HG03280 (cell line): ENCODE measurements around the gene FLRT1.

Experiments
- ATAC-seq: cut with Tn5 transposase; IDR thresholded peaks from one replicate; pipeline ENCODE4 v1.9.1; 2021; ENCODE audit warnings: mild to moderate bottlenecking, moderate library complexity; ENCODE audit not compliant: unreplicated experiment

FLRT1 gene

GRCh38 chr11:64035576-64035975 is at the start of gene FLRT1:
FLRT1 (plus strand) TSS chr11:64035931; CDS start chr11:64116268, 80,337 bp downstream.
- ATAC-seq = no peak

GRCh38 chr11:63986156-63986931 is 49.4 kb upstream of the FLRT1 start, which contains the start of gene OTUB1:
OTUB1 (plus strand) TSS chr11:63986438; CDS start chr11:63986457, 19 bp downstream.
- ATAC-seq = peak; percentile 85

DNA sequence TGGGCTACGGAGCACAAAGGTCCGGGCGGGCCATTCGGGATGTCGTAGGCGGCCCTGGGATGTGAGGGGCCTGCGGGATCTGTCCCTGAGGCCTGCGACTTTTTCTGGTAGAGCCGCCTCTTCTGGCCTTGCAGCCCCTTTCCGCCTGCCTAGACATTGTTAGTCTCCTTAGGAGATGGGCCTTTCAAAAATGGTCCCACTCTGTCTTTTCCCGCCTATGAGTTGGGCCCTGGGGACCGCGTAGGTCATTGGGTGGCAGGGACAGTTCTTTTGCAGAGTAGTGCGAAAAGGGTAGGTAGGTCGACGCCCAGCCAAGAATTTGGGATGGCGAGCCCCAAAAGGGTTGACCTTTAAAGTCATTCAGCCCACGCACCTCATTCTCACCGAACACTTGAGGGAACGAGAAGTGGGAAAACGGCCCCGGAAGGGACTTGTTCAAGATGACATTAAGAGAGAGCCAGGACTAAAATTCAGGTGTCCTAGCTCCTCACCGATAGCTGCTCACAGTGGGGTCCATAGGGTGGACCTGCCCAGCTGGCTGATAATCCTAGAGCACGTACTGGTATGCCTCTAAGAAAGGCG is 48.7 kb upstream of the FLRT1 start:
- no peak for ATAC-seq

- ATAC-seq = no peak
Observed at GRCh38 chr11:63991558-63991957, 44.2 kb upstream of the FLRT1 start.

DNA sequence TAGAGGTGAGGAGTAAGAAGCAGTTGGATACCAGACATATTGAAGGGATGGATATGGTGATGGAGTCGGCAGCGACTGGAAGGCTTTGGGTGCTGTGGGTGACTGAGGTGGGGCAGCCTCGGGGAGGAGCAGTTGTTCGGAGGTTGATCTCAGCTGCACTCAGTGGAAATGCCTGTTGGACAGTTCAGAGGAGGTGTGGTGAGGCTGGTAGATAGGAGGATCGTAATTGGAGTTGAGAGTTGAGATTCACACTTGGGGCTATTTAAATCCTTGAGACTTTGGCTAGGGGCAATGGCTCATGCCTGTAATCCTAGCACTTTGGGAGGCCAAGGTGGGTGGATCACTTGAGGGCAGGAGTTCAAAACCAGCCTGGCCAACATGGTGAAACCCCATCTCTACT is 42.6 kb upstream of the FLRT1 start:
- no peak for ATAC-seq

- ATAC-seq = no peak
Observed at GRCh38 chr11:63993993-63994392, 41.7 kb upstream of the FLRT1 start.

GRCh38 chr11:63996512-63996911 is 39.2 kb upstream of the FLRT1 start:
- no peak for ATAC-seq

DNA sequence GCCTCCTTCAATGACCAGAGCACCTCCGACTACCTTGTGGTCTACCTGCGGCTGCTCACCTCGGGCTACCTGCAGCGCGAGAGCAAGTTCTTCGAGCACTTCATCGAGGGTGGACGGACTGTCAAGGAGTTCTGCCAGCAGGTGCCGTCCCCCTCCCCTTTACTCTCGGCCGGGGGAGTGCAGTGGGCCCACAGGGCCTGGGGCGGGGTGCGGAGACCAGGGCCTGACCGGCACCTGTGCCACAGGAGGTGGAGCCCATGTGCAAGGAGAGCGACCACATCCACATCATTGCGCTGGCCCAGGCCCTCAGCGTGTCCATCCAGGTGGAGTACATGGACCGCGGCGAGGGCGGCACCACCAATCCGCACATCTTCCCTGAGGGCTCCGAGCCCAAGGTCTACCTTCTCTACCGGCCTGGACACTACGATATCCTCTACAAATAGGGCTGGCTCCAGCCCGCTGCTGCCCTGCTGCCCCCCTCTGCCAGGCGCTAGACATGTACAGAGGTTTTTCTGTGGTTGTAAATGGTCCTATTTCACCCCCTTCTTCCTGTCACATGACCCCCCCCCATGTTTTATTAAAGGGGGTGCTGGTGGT is 38.5 kb upstream of the FLRT1 start:
- ATAC-seq = no peak

- ATAC-seq = no peak
Observed at GRCh38 chr11:63997801-63998337, 37.9 kb upstream of the FLRT1 start.

GRCh38 chr11:63998558-63999348 is 37.0 kb upstream of the FLRT1 start:
- no peak for ATAC-seq

DNA sequence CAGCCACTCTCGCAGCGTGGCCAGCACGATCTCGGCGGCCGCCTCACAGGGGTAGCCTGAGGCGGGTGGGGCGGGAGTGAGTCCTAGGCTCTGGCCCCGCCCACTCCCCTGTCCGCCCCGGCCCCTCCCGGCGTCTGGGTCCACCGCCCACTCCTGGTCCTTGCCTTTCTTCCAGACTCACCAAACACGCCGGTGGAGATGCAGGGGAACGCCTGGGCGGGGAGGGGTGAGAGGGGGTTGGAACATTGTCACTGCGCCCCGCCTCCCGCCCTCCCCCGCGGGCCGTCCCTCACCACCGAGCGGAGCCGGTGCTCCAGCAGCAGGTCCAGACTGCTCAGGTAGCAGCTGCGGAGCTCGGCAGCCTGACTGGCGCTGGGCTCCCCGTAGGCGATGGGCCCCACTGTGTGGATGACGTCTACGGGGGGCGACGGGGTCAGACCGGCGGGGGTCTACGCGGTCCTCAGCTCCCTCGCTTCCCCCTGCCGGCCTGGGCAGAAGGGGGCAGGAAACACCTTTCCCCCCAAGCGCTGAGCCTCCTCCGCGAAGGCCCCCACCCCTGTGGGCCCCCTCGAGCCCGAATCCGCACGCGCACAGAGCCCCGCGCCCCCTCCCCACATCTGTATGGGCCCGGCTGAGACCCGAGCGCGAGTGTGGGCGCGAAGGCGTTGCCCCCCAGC is 36.2 kb upstream of the FLRT1 start:
- no peak for ATAC-seq

DNA sequence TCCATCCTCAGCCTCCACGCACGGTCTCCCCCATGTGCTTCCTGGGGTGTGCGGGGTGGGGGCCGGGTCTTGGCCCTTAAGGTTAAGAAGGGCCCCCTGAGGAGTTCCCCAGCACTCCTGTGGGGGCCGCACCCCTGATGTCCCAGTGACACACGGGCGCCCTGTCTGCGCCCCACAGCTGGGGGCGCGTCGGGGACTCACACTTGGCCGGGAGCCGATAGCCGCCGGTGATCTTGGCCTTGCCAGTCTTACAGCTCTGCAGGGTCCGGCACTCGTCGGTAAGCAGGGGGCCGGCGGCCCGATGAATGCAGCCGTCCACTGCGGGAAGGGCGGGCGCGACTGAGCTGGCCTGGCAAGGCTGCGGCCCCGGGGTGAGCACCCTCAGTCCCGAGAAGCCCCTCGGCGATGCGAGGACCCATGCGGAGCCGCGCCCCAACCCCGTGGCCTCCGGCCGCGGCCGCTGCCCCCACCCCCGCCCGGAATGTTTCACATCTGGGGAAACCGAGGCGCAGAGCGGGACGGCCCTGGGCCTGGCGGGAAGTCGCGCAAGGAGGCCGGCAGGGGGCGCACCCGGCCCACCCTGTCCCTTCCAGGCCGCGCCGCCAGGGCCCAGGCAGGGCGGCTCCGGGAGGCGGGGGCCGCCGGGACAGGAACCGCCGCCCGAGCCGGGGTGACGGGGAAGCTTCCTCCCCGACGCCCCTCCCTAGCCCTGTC is 35.5 kb upstream of the FLRT1 start:
- ATAC-seq = no peak

DNA sequence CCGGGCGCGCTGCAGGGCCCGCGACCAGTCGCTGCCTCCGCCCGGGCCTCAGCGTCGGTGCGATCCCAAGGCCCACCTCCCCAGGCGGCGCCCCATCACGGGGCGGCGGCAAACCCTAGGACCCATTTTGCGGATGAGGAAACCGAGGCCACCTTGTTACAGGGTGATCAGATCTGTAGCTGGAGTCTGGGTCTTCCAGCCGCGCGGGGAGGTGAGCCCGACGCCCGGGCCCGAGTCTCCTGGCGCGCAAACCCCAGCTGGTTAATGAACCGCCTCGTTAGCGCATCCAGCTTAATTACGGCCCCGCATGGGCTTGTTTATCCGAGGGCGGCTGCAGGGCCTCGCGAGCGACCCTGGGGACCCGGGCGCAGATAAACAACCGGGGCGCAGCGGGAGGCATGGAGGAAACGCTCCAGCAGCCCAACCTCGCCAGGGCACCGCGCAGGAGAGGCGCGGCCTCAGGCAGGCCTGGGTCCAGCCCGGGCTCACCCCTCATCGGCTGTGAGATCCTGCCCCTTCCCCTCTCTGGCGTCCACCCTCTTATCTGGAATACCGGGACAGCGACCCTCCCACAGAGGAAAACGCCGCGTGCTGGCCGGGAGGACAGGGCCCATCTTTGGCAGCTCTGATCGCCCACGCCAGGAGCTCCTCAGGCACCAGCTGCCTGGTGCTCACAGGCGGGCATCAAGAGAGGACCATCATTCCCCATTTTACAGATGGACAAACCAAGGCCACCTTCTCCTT is 34.8 kb upstream of the FLRT1 start:
- no peak for ATAC-seq

DNA sequence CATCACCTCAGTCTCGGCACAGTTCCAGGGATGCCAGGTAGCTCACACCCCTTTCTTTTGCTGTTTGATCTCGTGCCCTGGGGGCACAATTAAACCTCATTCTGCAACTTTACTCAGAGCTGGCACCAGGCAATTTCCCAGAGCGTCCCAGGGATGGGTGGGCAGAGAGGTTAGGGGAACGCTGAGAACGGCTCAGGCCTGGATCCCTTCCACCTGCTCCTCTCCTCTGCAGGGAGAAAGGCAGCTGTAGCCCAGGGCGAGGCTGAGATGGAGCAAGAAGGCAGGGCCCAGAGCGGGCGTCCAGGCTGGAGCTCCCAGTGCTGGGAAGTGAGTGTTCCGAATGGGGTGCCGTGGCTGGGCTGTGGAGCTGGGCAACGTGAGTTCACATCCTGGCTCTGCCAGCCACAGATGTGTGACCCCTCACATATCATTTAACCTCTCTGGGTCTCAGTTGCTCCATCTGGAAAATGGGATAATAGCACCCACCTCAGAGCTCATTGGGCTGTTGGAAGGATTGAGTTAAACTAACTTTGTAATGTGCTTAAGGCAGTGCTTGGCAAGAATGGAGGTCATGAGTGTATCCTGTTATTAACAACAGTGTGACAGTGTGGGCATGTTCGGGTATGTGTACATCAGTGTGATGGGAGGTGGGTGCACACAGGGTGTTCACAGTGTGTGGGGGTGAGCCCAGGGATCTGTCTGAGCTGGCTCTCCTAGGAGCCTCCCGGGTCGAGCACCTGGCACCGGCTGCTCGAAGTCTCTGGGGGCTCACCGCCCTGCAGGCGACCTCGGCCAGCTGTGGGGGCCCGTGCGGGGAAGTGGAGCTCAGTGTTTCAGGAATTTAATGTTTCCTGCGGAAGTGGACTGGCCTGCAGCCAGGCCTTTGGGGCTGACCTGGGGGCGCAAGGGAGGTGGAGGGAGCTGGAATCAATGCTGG is 34.0 kb upstream of the FLRT1 start:
- no peak for ATAC-seq

- no peak for ATAC-seq
Observed at GRCh38 chr11:64003807-64004589, 31.7 kb upstream of the FLRT1 start.

- no peak for ATAC-seq
Observed at GRCh38 chr11:64004590-64004984, 31.1 kb upstream of the FLRT1 start.

GRCh38 chr11:64005691-64006090 is 30.0 kb upstream of the FLRT1 start:
- no peak for ATAC-seq
